ENCODE results near the gene GHITM. TPM values are rescaled to one million over a fixed set of nuclear protein-coding genes. Genes with fewer than 3 reads are reported as not detected.
A peak's percentile ranks its signal among the peaks of the same experiment; 100 is the strongest.
"Not testable (repeated sequence)": the region's sequence is repeated elsewhere in the genome, so short reads cannot be mapped to it uniquely, and the experiment has no call there.

Gene GHITM
- total RNA-seq, 1 donor from 2014 or later: 468 TPM

DNA sequence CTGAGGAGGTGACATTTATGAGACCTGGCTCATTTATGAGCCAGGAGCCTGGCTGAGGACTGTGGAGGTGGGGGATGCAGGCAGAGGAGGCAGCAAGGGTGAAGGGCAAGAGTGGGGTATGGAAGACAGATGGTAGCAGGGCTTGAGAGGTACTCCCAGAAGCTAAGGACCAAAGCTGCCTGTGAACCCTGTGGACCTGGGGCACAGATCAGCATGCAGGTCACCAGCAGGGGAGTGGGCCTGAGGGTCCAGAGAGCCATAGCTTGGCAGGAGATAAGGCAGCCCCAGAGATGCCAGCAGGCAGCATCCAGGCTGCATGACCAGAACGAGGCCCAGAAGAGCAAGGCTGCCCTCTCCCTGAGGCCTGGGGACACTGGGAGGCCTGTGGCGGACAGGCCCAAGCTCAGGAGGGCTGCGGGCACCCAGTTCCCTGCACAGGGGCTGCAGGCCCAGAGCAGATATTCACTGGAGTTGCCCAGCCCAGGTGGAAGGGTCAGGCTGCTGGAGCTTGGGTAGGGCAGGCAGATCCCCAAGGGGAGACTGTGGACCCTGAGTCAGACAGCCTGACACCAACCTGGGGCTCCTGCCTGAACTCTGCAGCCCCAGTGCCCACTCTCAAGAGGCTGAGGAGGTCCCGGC, 37.6 kb downstream of the GHITM start:
- Histone ChIP-seq H3K36me3 (no peaks in the 10 kb centered on the region), H3K4me3 (no peak overlapping the region), H3K27ac (replicated peaks) (no peak overlapping the region), H3K27me3 (ENCODE audit: low read depth) (no peaks in the 10 kb centered on the region), H3K9me3 (replicated peaks) (no peaks in the 10 kb centered on the region), H3K4me1 (no peaks in the 10 kb centered on the region)
- intact Hi-C loops (cut with micrococcal nuclease): no loop called here
- no peak for TF ChIP-seq CTCF (IDR thresholded peaks at IDR 0.05; ENCODE audit: borderline replicate concordance)
- DNase-seq: no peak

GRCh38 chr10:84177541-84178141, 38.3 kb downstream of the GHITM start:
- H3K27ac ChIP-seq (replicated peaks): no peak overlapping the region
- H3K27me3 ChIP-seq (ENCODE audit: low read depth): no peaks in the 10 kb centered on the region
- no peaks in the 10 kb centered on the region for H3K36me3 ChIP-seq
- TF ChIP-seq CTCF (IDR thresholded peaks at IDR 0.05; ENCODE audit: borderline replicate concordance): no peak
- no peaks in the 10 kb centered on the region for H3K4me1 ChIP-seq
- intact Hi-C loops (cut with micrococcal nuclease): no loop called here
- no peaks in the 10 kb centered on the region for H3K9me3 ChIP-seq (replicated peaks)
- no peak overlapping the region for H3K4me3 ChIP-seq
- DNase-seq: peak; percentile 44

DNA sequence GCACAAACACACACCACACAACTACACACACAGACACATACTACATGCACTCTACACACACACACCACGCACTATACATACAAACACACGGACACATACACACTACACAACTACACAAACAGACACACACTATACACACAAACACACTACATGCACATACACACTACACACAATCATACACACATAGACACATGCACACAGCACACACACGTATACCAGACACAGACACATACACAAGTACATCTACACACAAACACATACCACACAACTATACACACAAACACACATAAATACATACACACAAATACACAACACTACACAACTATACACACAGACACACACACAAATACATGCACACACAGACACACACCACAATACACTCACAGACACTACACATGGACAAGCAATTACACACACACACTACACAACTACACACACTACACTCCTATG, 38.9 kb downstream of the GHITM start:
- H3K27ac ChIP-seq (replicated peaks): no peak overlapping the region
- no peak for DNase-seq

GRCh38 chr10:84179059-84179710, 39.9 kb downstream of the GHITM start:
- DNase-seq: no peak
- Histone ChIP-seq H3K9me3 (replicated peaks) (no peaks in the 10 kb centered on the region), H3K27me3 (ENCODE audit: low read depth) (peaks cover 12% of the 10 kb centered on the region), H3K4me1 (no peaks in the 10 kb centered on the region), H3K36me3 (no peaks in the 10 kb centered on the region), H3K4me3 (no peak overlapping the region), H3K27ac (replicated peaks) (no peak overlapping the region)
- intact Hi-C loops (cut with micrococcal nuclease): no loop called here
- TF ChIP-seq CTCF (IDR thresholded peaks at IDR 0.05; ENCODE audit: borderline replicate concordance): no peak

More for the DNA sequence above, 38.9 kb downstream of the GHITM start:
- no peaks in the 10 kb centered on the region for H3K4me1 ChIP-seq
- no peak overlapping the region for H3K4me3 ChIP-seq
- TF ChIP-seq CTCF (IDR thresholded peaks at IDR 0.05; ENCODE audit: borderline replicate concordance): no peak
- H3K36me3 ChIP-seq: no peaks in the 10 kb centered on the region
- no peaks in the 10 kb centered on the region for H3K9me3 ChIP-seq (replicated peaks)
- intact Hi-C loops (cut with micrococcal nuclease): no loop called here
- peaks cover 2% of the 10 kb centered on the region for H3K27me3 ChIP-seq (ENCODE audit: low read depth)

DNA sequence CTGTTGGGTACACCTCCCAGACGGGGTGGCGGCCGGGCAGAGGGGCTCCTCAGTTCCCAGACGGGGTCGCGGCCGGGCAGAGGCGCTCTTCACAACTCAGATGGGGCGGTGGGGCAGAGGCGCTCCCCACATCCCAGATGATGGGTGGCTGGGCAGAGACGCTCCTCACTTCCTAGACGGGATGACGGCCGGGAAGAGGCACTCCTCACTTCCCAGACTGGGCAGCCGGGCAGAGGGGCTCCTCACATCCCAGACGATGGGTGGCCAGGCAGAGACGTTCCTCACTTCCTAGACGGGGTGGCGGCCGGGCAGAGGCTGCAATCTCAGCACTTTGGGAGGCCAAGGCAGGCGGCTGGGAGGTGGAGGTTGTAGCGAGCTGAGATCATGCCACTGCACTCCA, 41.1 kb downstream of the GHITM start:
- intact Hi-C loops (cut with micrococcal nuclease); H3K27ac ChIP-seq (replicated peaks); H3K4me1 ChIP-seq; H3K36me3 ChIP-seq; H3K4me3 ChIP-seq; DNase-seq; H3K9me3 ChIP-seq (replicated peaks): not testable (repeated sequence)
- H3K27me3 ChIP-seq (ENCODE audit: low read depth): peaks cover 21% of the 10 kb centered on the region

DNA sequence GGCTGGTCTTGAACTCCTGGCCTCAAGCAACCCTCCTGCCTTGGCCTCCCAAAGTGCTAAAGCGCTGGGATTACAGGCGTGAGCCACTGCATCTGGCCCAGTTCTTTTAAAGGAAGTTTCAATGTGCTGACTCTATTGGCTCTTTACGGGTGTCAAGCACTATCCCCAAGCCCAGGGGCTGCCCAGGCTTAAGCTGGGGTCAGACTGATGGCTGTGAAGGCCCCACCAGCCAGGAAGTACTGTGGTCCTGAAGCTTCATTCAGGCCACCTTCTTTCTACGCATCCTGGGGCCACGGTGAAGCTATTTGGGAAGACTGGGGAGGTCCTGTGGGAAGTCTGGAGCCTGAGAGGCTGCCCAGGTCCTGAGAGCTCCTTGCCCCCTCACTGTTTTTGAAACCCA, 42.3 kb downstream of the GHITM start:
- intact Hi-C loops (cut with micrococcal nuclease): no loop called here
- no peak for DNase-seq
- H3K27me3 ChIP-seq (ENCODE audit: low read depth): peaks cover 32% of the 10 kb centered on the region
- no peaks in the 10 kb centered on the region for H3K9me3 ChIP-seq (replicated peaks)
- no peaks in the 10 kb centered on the region for H3K4me1 ChIP-seq
- H3K36me3 ChIP-seq: no peaks in the 10 kb centered on the region
- TF ChIP-seq CTCF (IDR thresholded peaks at IDR 0.05; ENCODE audit: borderline replicate concordance): no peak
- no peak overlapping the region for H3K27ac ChIP-seq (replicated peaks)
- H3K4me3 ChIP-seq: no peak overlapping the region
